IPS-15b (cell line): Measurements from ENCODE around the gene BASP1.
A peak's percentile ranks its signal among the peaks of the same experiment; 100 is the strongest.

Experiments
- H3K27me3 ChIP-seq: one replicate; pipeline ENCODE4 v1.6.1; 2013; ENCODE audit warnings: low read length; ENCODE audit not compliant: control insufficient read depth, insufficient read depth
- H3K36me3 ChIP-seq: one replicate; pipeline ENCODE4 v1.6.1; 2013; ENCODE audit warnings: low read length; ENCODE audit not compliant: control insufficient read depth, insufficient read depth
- H3K4me1 ChIP-seq: one replicate; pipeline ENCODE4 v1.6.1; 2013; ENCODE audit warnings: mild to moderate bottlenecking, low read length; ENCODE audit not compliant: control insufficient read depth, insufficient read depth
- H3K4me3 ChIP-seq: one replicate; pipeline ENCODE4 v1.5.1; 2013; ENCODE audit warnings: low read depth, low read length
- H3K9ac ChIP-seq: one replicate; pipeline ENCODE4 v1.6.1; 2013; ENCODE audit warnings: low read depth, mild to moderate bottlenecking, low read length
- H3K9me3 ChIP-seq: one replicate; pipeline ENCODE4 v1.6.1; 2013; ENCODE audit warnings: mild to moderate bottlenecking, low read length; ENCODE audit not compliant: control insufficient read depth, insufficient read depth

Gene BASP1

GRCh38 chr5:17196697-17197096 lies 20.7 kb upstream of the BASP1 start:
- H3K36me3 ChIP-seq: no peaks in the 10 kb centered on the region
- H3K27me3 ChIP-seq: no peaks in the 10 kb centered on the region
- no peaks in the 10 kb centered on the region for H3K9me3 ChIP-seq
- H3K9ac ChIP-seq: no peak overlapping the region
- no peak overlapping the region for H3K4me3 ChIP-seq
- peaks cover 3% of the 10 kb centered on the region for H3K4me1 ChIP-seq

- Histone ChIP-seq H3K9me3 (no peaks in the 10 kb centered on the region), H3K36me3 (no peaks in the 10 kb centered on the region), H3K9ac (no peak overlapping the region), H3K27me3 (no peaks in the 10 kb centered on the region), H3K4me1 (peaks cover 3% of the 10 kb centered on the region), H3K4me3 (no peak overlapping the region)
Observed at GRCh38 chr5:17203329-17204132, 13.9 kb upstream of the BASP1 start.

DNA sequence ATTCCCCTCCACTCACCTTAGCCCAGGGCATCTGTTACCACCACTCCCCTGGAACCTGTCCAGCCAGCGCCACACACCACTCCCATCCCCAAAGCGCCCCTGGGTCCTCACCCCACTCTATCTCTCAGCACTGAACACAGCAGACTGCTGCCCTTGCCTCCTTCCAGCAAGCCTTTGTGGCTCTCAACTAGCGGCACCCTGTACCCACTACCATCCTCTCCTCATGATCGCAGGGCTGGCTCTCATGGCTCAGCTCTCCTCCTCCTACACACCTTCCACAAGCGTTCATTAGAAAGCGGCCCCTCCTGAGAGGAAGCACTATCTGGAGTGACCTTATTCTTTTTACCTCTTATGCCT lies 13.3 kb upstream of the BASP1 start:
- no peaks in the 10 kb centered on the region for H3K27me3 ChIP-seq
- no peak overlapping the region for H3K4me3 ChIP-seq
- no peak overlapping the region for H3K9ac ChIP-seq
- no peaks in the 10 kb centered on the region for H3K9me3 ChIP-seq
- peaks cover 3% of the 10 kb centered on the region for H3K4me1 ChIP-seq
- no peaks in the 10 kb centered on the region for H3K36me3 ChIP-seq

- H3K4me3 ChIP-seq: no peak overlapping the region
- H3K27me3 ChIP-seq: no peaks in the 10 kb centered on the region
- no peak overlapping the region for H3K9ac ChIP-seq
- H3K9me3 ChIP-seq: no peaks in the 10 kb centered on the region
- H3K36me3 ChIP-seq: no peaks in the 10 kb centered on the region
- no peaks in the 10 kb centered on the region for H3K4me1 ChIP-seq
Observed at GRCh38 chr5:17206021-17206420, 11.4 kb upstream of the BASP1 start.

- Histone ChIP-seq H3K36me3 (no peaks in the 10 kb centered on the region), H3K27me3 (no peaks in the 10 kb centered on the region), H3K4me1 (peaks cover 23% of the 10 kb centered on the region), H3K9ac (no peak overlapping the region), H3K4me3 (no peak overlapping the region), H3K9me3 (no peaks in the 10 kb centered on the region)
Observed at GRCh38 chr5:17212191-17212590, 5.2 kb upstream of the BASP1 start.

GRCh38 chr5:17212996-17213395 lies 4.4 kb upstream of the BASP1 start:
- Histone ChIP-seq H3K36me3 (no peaks in the 10 kb centered on the region), H3K9me3 (no peaks in the 10 kb centered on the region), H3K4me3 (no peak overlapping the region), H3K4me1 (peaks cover 23% of the 10 kb centered on the region), H3K9ac (no peak overlapping the region), H3K27me3 (no peaks in the 10 kb centered on the region)

- Histone ChIP-seq H3K9me3 (no peaks in the 10 kb centered on the region), H3K4me3 (no peak overlapping the region), H3K27me3 (no peaks in the 10 kb centered on the region), H3K36me3 (no peaks in the 10 kb centered on the region), H3K4me1 (peaks cover 23% of the 10 kb centered on the region), H3K9ac (no peak overlapping the region)
Observed at GRCh38 chr5:17213938-17214337, 3.5 kb upstream of the BASP1 start.

DNA sequence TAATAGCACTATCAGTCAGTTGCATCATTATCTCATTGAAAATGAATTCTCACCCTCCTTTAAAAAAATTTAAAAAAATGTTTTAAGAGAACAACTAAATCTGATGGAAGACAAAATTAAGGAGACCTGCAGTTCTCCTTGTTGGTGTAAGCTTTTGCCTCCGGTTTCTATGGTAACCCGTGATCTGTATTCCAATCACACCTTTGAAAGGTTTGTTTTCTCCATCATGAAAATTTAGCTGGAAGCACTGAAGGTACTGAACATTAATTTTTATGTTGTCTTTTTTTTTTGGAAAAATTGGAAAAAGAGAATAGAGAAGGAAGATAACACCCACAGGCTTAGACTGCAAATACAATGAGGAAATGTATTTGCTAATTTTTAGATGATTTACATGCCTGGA lies 2.5 kb upstream of the BASP1 start:
- Histone ChIP-seq H3K27me3 (no peaks in the 10 kb centered on the region), H3K4me3 (peak overlapping the region; percentile 80), H3K9me3 (no peaks in the 10 kb centered on the region), H3K4me1 (peaks cover 23% of the 10 kb centered on the region), H3K36me3 (no peaks in the 10 kb centered on the region), H3K9ac (no peak overlapping the region)

GRCh38 chr5:17215361-17215760 lies 2.1 kb upstream of the BASP1 start:
- Histone ChIP-seq H3K4me1 (peaks cover 27% of the 10 kb centered on the region), H3K9ac (no peak overlapping the region), H3K4me3 (peak overlapping the region; percentile 80), H3K36me3 (no peaks in the 10 kb centered on the region), H3K9me3 (no peaks in the 10 kb centered on the region), H3K27me3 (no peaks in the 10 kb centered on the region)

DNA sequence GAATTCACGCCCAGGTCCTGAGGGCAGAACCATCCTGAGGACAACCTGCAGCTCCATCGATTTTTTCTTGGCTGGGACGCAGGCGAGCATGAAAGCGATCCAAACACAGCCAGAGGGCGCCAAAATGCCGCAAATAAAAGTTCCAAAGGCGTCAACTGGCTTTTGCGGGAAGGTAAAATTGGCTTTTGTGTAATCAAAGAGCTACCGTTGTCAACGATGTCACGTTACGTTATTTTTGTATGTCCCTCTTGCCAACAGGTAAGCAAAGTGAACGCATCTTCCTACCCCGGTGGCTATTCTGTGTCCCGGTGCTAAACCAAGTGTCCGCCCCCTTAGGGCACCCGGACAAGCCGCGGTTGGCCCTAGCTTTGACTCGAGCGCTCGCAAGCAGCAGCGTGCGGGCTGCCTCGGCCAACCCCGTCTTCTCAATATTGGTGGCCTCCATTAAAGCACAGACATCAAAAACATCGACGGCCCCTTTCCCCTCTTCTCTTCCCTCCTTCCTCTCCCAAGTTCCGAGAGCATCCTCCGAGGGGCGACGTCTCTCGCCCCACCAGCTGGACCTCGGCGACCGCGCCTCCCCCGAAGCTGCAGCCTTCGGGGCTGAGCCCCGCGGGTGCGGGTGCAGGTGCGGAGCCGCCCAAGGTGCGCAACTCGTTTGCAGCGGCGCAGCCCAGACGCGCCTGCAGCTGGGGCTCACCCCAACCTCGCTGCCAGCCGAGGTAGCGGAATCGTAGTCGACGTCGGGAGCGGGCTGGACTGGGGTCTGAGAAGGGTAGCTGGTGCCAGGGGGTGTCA lies 1.1 kb upstream of the BASP1 start:
- Histone ChIP-seq H3K9ac (peak overlapping the region; percentile 10), H3K4me1 (peaks cover 27% of the 10 kb centered on the region), H3K27me3 (no peaks in the 10 kb centered on the region), H3K4me3 (peak overlapping the region; percentile 80), H3K9me3 (no peaks in the 10 kb centered on the region), H3K36me3 (no peaks in the 10 kb centered on the region)

DNA sequence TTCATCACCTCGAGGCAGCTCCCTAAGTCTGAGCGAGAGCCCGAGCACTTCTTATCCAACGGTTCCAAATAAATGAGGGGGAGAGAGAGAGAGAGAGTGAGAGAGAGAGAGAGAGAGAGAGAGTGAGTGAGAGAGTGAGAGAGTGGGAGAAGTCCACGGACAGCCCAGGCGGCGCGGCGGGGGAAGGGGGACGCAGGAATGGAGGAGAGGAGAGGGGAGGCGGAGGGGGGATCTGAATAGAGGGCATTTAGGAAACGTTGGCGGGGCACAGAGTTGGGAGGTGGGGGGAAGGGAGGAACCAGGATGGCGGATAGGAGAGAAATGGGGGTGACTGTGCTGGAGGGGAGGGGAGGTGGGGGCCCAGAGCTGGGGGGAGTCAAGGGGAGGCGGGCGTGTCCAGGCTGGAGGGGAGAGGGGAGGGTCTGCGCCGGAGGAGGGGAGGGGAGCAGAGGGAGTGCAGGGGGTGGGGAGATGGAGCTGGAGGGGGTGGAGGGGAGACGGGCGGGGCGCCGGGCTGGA lies 398 bp upstream of the BASP1 start:
- Histone ChIP-seq H3K9me3 (no peaks in the 10 kb centered on the region), H3K4me1 (peaks cover 26% of the 10 kb centered on the region), H3K9ac (peak overlapping the region; percentile 10), H3K4me3 (peak overlapping the region; percentile 80), H3K36me3 (no peaks in the 10 kb centered on the region), H3K27me3 (no peaks in the 10 kb centered on the region)
